ENCODE data around the gene EXOSC3.

GRCh38 chr9:37769995-37770394, 14.9 kb downstream of the EXOSC3 start:
- TF ChIP-seq, protein P1, sequence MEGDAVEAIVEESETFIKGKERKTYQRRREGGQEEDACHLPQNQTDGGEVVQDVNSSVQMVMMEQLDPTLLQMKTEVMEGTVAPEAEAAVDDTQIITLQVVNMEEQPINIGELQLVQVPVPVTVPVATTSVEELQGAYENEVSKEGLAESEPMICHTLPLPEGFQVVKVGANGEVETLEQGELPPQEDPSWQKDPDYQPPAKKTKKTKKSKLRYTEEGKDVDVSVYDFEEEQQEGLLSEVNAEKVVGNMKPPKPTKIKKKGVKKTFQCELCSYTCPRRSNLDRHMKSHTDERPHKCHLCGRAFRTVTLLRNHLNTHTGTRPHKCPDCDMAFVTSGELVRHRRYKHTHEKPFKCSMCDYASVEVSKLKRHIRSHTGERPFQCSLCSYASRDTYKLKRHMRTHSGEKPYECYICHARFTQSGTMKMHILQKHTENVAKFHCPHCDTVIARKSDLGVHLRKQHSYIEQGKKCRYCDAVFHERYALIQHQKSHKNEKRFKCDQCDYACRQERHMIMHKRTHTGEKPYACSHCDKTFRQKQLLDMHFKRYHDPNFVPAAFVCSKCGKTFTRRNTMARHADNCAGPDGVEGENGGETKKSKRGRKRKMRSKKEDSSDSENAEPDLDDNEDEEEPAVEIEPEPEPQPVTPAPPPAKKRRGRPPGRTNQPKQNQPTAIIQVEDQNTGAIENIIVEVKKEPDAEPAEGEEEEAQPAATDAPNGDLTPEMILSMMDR (IDR thresholded peaks at IDR 0.05), result no peak
- no peak for TF ChIP-seq POLR2A (IDR thresholded peaks at IDR 0.05)

Measured in Peyer's patch (tissue), 4 donors.